Activated naive CD4-positive, alpha-beta T cell treated with anti-CD3 and anti-CD28 coated beads, Interleukin-2, amount 50 U/mL, for 24 hours (primary cell): ENCODE results near the gene FOLR1.
"Not testable (repeated sequence)": the region's sequence is repeated elsewhere in the genome, so short reads cannot be mapped to it uniquely, and the experiment has no call there.

Source experiments
- H3K27ac Mint-ChIP-seq: one replicate; pipeline ENCODE4 v1.8.0; 2021; ENCODE audit warnings: mild to moderate bottlenecking, mixed read lengths
- H3K27me3 Mint-ChIP-seq: one replicate; pipeline ENCODE4 v1.8.0; 2021; ENCODE audit warnings: mixed read lengths
- H3K36me3 Mint-ChIP-seq: one replicate; pipeline ENCODE4 v1.8.0; 2021; ENCODE audit warnings: mixed read lengths
- H3K4me1 Mint-ChIP-seq: one replicate; pipeline ENCODE4 v1.8.0; 2021; ENCODE audit warnings: mixed read lengths
- H3K4me3 Mint-ChIP-seq: one replicate; pipeline ENCODE4 v1.8.0; 2021; ENCODE audit warnings: mild to moderate bottlenecking, mixed read lengths
- H3K9me3 Mint-ChIP-seq: one replicate; pipeline ENCODE4 v1.8.0; 2021; ENCODE audit warnings: mixed read lengths

The FOLR1 gene

DNA sequence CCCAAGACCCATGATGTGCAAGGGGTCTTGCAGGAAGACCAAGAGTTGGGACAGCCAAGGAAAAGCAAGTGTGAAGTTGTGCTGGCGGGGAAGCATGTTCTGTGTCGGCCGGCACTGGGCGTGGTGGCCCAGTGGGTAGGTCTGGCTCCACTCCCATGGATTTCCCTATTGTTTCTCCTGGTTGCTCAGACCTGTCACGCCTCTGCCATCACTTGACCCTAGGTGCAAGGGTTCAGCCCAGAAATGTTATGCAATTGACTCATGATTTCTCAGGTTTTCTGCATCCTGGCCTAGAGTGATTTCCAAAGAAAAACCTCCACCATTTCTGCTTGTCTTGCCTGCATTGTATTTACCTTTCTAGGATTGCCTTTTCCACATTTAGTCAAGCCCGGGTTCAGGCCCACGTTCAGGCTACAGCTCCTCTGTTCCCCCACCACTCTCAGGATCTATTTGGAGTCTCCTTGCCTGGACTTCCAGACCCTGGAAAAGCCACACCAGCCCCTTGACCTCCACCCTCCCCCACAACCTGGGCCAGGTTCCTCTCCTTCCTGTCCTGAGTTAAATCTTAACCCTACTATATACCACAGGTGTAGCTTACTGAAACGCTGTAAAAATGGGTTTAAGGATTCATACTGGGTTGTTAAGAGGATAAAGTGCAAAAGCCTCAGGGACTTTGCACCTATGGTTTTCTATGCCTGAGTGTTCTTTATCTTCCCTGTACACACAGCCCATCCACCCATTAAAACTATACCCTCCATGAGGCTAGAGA is 17.5 kb upstream of the FOLR1 start:
- H3K9me3 Mint-ChIP-seq: no peaks in the 10 kb centered on the region
- H3K27me3 Mint-ChIP-seq: no peaks in the 10 kb centered on the region
- H3K27ac Mint-ChIP-seq: no peak overlapping the region
- no peaks in the 10 kb centered on the region for H3K36me3 Mint-ChIP-seq
- no peak overlapping the region for H3K4me3 Mint-ChIP-seq
- no peaks in the 10 kb centered on the region for H3K4me1 Mint-ChIP-seq

DNA sequence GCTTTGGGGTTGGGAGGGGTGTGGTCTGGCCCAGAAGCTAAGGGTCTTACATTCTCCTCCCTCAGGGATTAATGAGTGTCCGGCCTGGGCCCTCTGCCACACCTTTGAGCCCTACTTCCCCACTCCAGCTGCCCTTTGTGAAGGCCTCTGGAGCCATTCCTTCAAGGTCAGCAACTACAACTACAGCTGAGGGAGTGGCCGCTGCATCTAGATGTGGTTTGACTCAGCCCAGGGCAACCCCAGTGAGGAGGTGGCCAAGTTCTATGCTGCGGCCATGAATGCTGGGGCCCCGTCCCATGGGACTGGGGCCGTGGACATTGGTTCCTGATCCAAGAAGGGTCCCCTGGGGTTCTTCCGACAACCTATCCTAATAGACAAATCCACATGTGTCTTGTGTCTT is 14.3 kb upstream of the FOLR1 start:
- Mint-ChIP-seq H3K27ac (no peak overlapping the region), H3K9me3 (no peaks in the 10 kb centered on the region), H3K36me3 (no peaks in the 10 kb centered on the region), H3K4me3 (no peak overlapping the region), H3K27me3 (no peaks in the 10 kb centered on the region), H3K4me1 (no peaks in the 10 kb centered on the region)

DNA sequence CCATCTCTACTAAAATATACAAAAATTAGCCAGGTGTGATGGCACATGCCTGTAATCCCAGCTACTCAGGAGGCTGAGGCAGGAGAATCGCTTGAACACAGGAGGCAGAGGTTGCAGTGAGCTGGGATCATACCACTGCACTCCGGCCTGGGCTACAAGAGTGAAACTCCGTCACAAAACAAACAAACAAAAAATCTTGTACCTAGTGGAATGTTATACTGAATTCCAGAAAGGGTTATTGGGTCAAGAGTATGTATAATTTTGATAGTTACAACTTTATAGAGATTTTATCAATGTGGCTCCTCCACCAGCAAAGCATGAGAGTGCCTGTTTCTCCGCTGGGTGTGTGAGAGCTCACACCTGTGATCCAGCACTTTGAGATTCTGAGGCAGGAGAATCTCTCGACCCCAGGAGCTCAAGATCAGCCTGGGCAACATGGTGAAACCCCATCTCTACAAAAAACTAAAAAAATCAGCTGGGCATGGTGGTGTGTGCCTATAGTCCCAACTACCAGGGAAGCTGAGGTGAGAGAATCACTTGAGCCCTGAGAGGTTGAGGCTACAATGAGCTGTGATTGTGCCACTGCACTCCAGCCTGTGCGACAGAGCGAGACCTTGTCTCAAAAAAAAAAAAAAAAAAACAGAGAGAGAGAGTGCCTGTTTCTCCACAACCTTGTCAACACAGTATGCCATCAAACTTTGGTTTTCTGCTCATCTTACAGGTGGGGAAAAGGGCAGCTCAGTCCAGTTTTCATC is 12.7 kb upstream of the FOLR1 start:
- Mint-ChIP-seq H3K4me1 (peaks cover 4% of the 10 kb centered on the region), H3K36me3 (no peaks in the 10 kb centered on the region), H3K27me3 (peaks cover 3% of the 10 kb centered on the region), H3K9me3 (no peaks in the 10 kb centered on the region), H3K27ac (no peak overlapping the region), H3K4me3 (no peak overlapping the region)

DNA sequence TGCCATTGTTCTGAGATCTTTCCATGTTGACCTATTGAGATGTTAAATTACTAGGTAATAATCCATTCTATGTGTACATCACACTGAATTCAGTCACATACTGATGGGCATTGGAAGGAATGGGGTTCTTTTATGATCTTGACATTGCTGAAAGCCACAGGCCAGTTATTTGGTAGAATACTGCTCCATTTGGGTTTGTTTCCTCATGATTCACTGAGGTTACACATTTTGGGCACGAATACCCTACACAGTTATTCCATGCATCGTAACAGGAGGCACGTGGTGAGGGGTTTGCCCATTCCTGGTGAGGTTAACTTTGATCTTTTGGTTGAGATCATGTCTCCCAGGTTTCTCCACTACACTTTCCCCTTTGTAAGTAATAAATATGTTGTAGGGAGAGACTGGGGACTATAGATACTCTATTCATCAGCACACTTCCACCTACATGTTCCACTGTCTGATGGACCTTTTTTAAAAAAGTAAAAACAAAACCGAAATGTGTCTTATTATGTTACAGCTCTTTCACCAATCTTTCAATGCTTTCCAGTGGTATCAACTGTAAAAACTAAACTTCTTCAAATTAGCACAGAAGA is 12.0 kb upstream of the FOLR1 start:
- Mint-ChIP-seq H3K9me3 (no peaks in the 10 kb centered on the region), H3K4me3 (no peak overlapping the region), H3K27ac (no peak overlapping the region), H3K27me3 (peaks cover 3% of the 10 kb centered on the region), H3K4me1 (peaks cover 4% of the 10 kb centered on the region), H3K36me3 (no peaks in the 10 kb centered on the region)

GRCh38 chr11:72180892-72181552 is 10.9 kb upstream of the FOLR1 start:
- not testable (repeated sequence) for H3K36me3 Mint-ChIP-seq, H3K4me1 Mint-ChIP-seq, H3K9me3 Mint-ChIP-seq, H3K27ac Mint-ChIP-seq, H3K4me3 Mint-ChIP-seq, H3K27me3 Mint-ChIP-seq

DNA sequence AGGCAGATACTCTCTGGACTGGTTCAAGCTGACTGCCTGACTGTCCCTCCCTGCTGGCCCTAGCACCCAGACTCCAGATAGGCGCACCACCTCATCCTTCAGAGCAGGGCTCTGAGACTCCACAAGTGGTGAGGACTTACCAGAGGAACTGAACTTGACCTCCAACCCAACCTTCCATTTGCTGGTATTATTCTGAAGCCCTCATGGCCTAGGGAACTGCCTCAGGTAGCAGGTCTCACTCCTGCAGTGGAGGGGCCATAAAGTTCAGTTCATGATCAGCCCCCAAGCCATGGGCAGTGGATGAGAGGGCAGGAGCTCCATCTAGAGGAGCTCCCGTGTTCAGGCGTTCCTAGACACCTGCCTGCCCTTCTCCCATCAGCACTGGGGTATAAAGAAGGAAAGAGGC is 10.4 kb upstream of the FOLR1 start:
- not testable (repeated sequence) for H3K4me3 Mint-ChIP-seq, H3K27ac Mint-ChIP-seq, H3K27me3 Mint-ChIP-seq, H3K4me1 Mint-ChIP-seq, H3K36me3 Mint-ChIP-seq, H3K9me3 Mint-ChIP-seq

DNA sequence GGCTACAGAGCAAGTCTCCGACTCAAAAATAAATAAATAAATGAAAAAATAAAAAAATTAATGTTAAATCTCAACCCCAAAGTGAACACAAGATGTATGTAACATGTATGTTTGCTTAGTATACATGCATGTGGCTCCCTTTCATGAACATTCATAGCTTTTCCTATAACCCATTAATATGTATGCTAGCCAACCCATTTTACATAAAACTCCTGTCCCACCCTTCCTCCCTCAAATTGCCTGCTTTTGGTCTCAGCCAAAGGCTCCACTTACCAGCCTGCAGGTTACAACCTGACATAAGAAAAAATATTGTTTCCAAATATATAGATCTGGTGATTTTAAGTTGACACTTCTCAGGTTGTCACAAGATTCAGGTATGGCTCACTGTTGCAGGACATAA is 3.7 kb upstream of the FOLR1 start:
- peaks cover 2% of the 10 kb centered on the region for H3K4me1 Mint-ChIP-seq
- H3K36me3 Mint-ChIP-seq: no peaks in the 10 kb centered on the region
- peaks cover 3% of the 10 kb centered on the region for H3K27me3 Mint-ChIP-seq
- no peak overlapping the region for H3K4me3 Mint-ChIP-seq
- H3K27ac Mint-ChIP-seq: no peak overlapping the region
- H3K9me3 Mint-ChIP-seq: no peaks in the 10 kb centered on the region

GRCh38 chr11:72189455-72190250 is 2.3 kb upstream of the FOLR1 start:
- no peaks in the 10 kb centered on the region for H3K36me3 Mint-ChIP-seq
- H3K4me1 Mint-ChIP-seq: no peaks in the 10 kb centered on the region
- no peak overlapping the region for H3K4me3 Mint-ChIP-seq
- no peak overlapping the region for H3K27ac Mint-ChIP-seq
- no peaks in the 10 kb centered on the region for H3K27me3 Mint-ChIP-seq
- no peaks in the 10 kb centered on the region for H3K9me3 Mint-ChIP-seq

DNA sequence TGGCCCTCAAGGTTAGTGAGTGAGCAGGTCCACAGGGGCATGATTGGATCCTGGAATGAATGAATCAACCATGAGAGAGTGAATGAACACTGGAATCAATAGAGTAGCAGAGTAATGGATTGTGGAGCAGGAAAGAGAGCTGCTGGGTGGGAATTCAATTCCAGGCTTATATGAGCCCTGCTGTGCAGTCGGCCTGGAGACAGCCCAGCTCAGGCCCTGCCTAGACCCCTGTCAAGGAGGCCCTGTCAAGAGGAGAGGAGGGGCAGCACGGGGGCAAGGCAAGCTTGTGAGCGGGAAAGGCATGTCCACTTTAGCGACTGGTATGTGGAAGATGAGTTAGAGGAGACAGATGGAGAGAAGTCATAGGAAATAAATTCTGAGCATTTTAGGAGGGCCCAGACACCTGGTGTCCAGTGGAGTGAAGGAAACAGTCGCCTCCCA is 1.3 kb upstream of the FOLR1 start:
- H3K4me1 Mint-ChIP-seq: no peaks in the 10 kb centered on the region
- H3K27ac Mint-ChIP-seq: no peak overlapping the region
- no peaks in the 10 kb centered on the region for H3K9me3 Mint-ChIP-seq
- no peaks in the 10 kb centered on the region for H3K36me3 Mint-ChIP-seq
- no peaks in the 10 kb centered on the region for H3K27me3 Mint-ChIP-seq
- no peak overlapping the region for H3K4me3 Mint-ChIP-seq

DNA sequence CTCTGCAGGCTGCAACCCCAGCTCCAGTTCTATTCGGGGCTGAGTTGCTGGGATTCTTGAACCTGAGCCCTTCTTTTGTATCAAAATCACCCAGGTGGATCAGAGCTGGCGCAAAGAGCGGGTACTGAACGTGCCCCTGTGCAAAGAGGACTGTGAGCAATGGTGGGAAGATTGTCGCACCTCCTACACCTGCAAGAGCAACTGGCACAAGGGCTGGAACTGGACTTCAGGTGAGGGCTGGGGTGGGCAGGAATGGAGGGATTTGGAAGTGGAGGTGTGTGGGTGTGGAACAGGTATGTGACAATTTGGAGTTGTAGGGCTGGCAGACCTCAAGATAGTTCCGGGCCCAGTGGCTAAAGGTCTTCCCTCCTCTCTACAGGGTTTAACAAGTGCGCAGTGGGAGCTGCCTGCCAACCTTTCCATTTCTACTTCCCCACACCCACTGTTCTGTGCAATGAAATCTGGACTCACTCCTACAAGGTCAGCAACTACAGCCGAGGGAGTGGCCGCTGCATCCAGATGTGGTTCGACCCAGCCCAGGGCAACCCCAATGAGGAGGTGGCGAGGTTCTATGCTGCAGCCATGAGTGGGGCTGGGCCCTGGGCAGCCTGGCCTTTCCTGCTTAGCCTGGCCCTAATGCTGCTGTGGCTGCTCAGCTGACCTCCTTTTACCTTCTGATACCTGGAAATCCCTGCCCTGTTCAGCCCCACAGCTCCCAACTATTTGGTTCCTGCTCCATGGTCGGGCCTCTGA is 3.8 kb downstream of the FOLR1 start:
- H3K4me3 Mint-ChIP-seq: no peak overlapping the region
- H3K4me1 Mint-ChIP-seq: no peaks in the 10 kb centered on the region
- H3K27me3 Mint-ChIP-seq: no peaks in the 10 kb centered on the region
- H3K36me3 Mint-ChIP-seq: no peaks in the 10 kb centered on the region
- H3K9me3 Mint-ChIP-seq: no peaks in the 10 kb centered on the region
- H3K27ac Mint-ChIP-seq: no peak overlapping the region

GRCh38 chr11:72201445-72201844 is 9.5 kb downstream of the FOLR1 start:
- not testable (repeated sequence) for H3K9me3 Mint-ChIP-seq, H3K27me3 Mint-ChIP-seq, H3K4me1 Mint-ChIP-seq, H3K27ac Mint-ChIP-seq, H3K4me3 Mint-ChIP-seq, H3K36me3 Mint-ChIP-seq

DNA sequence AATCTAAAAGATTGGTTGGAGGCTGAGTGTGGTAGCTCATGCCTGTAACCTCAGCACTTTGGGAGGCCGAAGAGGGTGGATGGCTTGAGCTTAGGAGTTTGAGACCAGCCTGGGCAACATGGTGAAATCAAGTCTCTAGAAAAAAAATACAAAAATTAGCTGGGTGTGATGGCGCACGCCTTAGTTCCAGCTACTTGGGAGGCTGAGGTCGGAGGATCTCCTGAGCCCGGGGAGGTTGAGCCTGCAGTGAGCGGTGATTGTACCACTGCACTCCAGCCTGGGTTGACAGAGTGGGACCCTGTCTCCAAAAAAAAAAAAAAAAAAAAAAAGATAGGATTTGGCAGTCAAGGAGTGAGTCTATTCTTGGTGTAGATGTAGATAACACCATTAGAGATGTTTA is 10.6 kb downstream of the FOLR1 start:
- no peaks in the 10 kb centered on the region for H3K27me3 Mint-ChIP-seq

GRCh38 chr11:72203163-72203562 is 11.2 kb downstream of the FOLR1 start:
- Mint-ChIP-seq H3K9me3 (no peaks in the 10 kb centered on the region), H3K27me3 (no peaks in the 10 kb centered on the region), H3K4me1 (no peaks in the 10 kb centered on the region), H3K27ac (no peak overlapping the region), H3K36me3 (no peaks in the 10 kb centered on the region), H3K4me3 (no peak overlapping the region)

More for the DNA sequence above, 10.6 kb downstream of the FOLR1 start:
- Mint-ChIP-seq H3K9me3 (no peaks in the 10 kb centered on the region), H3K27ac (no peak overlapping the region), H3K4me1 (no peaks in the 10 kb centered on the region), H3K4me3 (no peak overlapping the region), H3K36me3 (no peaks in the 10 kb centered on the region)

DNA sequence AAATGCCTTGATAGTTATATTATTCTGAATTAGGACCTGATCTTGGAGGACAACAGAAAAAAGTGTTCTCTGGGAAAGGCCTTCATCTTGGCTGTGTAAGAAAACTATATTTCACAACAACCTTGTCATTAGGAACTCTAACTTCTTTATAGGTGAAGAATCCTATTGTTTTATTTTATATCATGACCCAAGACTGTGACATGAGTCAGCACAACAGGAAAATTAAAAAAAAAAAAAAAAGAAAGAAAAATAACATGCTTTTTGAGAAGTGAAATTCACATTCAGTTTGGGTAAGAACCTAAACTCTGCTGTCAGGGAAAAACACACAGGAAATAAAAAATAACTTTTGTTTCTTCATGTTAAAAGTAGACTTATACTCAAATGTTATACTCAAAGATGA is 12.9 kb downstream of the FOLR1 start:
- no peak overlapping the region for H3K4me3 Mint-ChIP-seq
- H3K27me3 Mint-ChIP-seq: peaks cover 8% of the 10 kb centered on the region
- peaks cover 13% of the 10 kb centered on the region for H3K9me3 Mint-ChIP-seq
- H3K4me1 Mint-ChIP-seq: no peaks in the 10 kb centered on the region
- peaks cover 11% of the 10 kb centered on the region for H3K36me3 Mint-ChIP-seq
- H3K27ac Mint-ChIP-seq: no peak overlapping the region

DNA sequence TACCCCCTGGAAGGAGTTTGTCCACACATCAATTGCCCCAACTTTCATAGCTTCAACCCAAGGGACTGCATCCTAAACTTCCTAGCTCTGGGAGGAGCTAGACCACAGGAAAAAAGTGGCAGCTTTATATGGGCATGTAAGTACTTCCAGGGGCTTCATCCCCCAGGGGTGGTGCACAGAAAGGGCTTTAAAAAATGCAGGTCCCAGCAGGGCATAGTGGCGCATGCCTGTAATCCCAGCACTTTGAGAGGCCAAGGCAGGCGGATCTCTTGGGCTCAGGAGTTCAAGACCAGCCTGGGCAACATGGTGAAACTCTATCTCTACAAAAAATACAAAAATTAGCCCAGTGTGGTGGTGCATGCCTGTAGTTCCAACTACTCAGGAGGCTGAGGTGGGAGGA is 14.9 kb downstream of the FOLR1 start:
- peaks cover 12% of the 10 kb centered on the region for H3K36me3 Mint-ChIP-seq
- H3K4me3 Mint-ChIP-seq, H3K27ac Mint-ChIP-seq, H3K4me1 Mint-ChIP-seq: not testable (repeated sequence)
- H3K27me3 Mint-ChIP-seq: peaks cover 12% of the 10 kb centered on the region
- peaks cover 18% of the 10 kb centered on the region for H3K9me3 Mint-ChIP-seq
